HG03575 (cell line): Measurements from ENCODE around the gene C10orf90.

Source experiments
- ATAC-seq: cut with Tn5 transposase; IDR thresholded peaks from one replicate; pipeline ENCODE4 v1.9.1; 2021; ENCODE audit not compliant: unreplicated experiment, insufficient number of reproducible peaks, low FRiP score; ENCODE audit errors: extremely low read depth

C10orf90 gene

DNA sequence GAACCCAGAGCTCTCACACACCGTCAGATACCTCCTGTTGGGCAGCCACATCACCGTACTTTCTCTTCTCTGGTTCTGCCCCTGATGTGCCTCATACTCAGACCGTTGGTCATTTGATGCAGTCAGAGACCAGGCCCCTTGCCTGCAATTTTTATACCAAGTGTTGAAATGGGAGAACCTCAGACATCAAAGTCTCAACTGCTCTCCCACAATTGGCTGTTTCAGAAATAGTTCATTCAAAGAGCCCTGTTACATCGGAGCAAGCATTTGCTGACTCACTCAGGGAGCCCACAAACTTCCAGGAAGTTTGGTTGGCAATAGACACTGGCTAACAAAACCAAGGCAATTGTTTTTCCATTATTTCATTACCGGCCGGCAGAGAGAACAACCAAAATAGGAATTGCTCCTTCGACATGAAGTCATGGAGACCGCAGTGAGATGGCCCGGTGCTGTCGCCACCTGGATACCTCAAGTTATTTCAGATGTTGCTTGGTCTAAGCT, 248.7 kb downstream of the C10orf90 start:
- no peak for ATAC-seq

GRCh38 chr10:126420567-126421300, 249.8 kb downstream of the C10orf90 start:
- no peak for ATAC-seq

- no peak for ATAC-seq
Observed at GRCh38 chr10:126417220-126417825, 253.2 kb downstream of the C10orf90 start.

- ATAC-seq: no peak
Observed at GRCh38 chr10:126409821-126410220, 260.7 kb downstream of the C10orf90 start.

DNA sequence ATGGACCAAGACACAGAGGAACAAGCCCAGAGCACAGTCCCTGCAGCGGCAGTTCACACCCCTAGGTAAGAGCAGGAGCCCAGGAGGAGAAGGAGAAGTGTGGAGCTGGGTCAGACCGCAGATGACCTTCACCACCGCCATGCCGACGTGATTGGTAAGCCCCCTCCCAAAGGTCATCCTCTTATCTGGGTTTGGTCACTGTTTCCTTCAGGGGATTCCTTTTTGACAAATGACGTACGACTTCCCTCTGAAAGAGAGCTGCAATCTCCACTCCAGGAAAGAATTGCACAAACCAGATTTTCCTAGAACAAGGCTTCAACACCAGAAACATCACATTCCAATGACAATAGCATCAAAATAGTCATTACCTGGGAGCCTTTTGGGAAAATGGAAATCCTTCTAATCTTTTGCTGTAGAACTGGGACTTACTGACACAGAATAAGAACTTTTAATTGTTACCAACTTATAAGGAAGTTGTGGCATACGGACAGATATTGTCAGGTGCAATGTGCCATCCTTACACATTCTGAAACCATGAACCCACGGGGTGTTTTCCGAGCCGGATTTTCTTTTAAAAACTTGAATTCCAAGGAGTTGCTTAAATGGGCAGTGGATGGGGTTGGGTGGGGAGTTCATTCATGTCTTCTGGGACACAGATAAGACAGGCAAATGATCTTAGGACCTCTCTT, 261.4 kb downstream of the C10orf90 start:
- ATAC-seq: no peak

- ATAC-seq: no peak
Observed at GRCh38 chr10:126407831-126408230, 262.7 kb downstream of the C10orf90 start.

- no peak for ATAC-seq
Observed at GRCh38 chr10:126405239-126405775, 265.2 kb downstream of the C10orf90 start.

DNA sequence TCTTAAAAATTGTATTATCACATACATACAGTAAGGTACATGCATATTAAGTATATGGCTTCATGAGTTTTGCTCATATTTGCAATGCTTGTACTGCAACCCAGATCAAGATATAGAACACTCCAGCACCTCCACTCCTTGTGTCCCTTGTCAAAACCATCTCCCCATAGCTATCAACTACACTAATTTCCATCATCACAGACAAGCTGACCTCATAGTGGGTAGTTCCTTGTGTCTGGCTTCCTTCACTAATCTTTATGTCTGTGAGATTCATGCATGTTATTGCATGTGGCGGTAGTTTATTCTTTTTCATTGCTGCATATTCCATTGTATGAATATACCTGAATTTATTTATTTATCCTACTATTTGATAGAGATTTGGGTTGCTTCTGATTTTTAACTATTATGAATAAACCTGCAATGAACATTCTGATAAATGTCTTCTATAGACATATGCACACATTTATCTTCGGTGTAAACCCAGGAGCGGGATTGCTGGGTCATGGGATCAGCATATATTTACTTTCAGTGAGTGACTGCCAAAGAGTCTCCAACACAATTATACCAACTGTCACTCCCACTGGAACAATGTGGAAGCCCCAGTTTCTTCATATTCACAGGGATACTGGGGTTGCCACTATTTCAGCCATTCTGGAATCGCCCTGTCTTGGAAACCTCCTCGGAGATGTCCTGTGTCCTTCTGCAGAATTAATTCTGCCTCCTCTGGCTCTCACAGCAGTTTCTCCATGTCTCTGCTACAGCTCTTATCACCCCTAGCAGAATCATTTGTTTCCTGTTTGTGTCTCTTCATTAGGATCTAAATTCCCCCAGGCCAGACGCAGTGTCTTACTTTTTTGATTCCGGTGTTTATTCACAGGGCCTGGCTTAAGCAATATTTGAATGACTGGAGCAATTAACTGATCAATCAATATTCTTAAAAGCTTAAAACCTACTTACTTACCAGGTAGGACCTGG, 267.5 kb downstream of the C10orf90 start:
- ATAC-seq: no peak

- no peak for ATAC-seq
Observed at GRCh38 chr10:126400641-126401040, 269.9 kb downstream of the C10orf90 start.

DNA sequence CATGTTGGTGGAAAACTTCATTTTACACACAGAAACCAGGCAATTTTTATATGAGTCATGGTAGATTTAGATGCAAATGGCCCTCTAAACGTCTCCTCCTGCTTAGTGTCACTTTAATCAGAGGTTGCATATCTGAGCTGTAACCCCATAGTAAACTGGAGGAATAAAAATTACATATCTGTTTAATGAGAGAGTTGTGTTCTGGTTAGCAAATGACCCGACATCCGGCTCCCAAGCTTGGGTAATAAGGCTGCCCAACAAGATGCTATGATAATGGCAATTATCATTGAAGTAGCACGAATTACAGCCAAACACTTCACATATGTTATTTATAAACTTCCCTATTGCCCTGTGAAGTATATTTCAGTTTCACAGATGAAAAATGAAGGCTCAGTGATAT, 271.6 kb downstream of the C10orf90 start:
- no peak for ATAC-seq

GRCh38 chr10:126398383-126398743, 272.1 kb downstream of the C10orf90 start:
- no peak for ATAC-seq

- ATAC-seq: no peak
Observed at GRCh38 chr10:126397640-126398382, 272.7 kb downstream of the C10orf90 start.

DNA sequence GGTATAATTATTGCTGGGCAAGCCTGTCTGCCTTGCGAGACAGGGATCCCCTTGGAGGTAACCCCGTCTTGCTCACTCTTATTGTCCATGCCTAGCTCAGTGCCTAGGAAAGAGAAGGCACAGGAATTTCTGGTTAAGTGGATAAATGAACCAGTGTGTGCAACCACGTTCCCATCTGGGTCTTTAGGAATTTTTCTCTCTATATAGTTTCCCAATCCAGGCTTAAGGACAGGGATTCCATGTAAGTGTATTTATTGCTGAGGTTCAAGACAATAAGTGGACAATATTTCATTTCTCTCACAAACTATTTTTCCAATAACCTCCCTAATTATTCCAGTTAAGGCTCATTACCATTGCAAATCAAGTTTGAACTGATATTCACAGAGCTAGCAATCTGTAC, 273.3 kb downstream of the C10orf90 start:
- ATAC-seq: no peak

- ATAC-seq: no peak
Observed at GRCh38 chr10:126394948-126395347, 275.5 kb downstream of the C10orf90 start.

- no peak for ATAC-seq
Observed at GRCh38 chr10:126393076-126393475, 277.4 kb downstream of the C10orf90 start.

- no peak for ATAC-seq
Observed at GRCh38 chr10:126392469-126392868, 278.0 kb downstream of the C10orf90 start.

GRCh38 chr10:126392068-126392467, 278.4 kb downstream of the C10orf90 start:
- ATAC-seq: no peak

GRCh38 chr10:126391192-126391885, 279.2 kb downstream of the C10orf90 start:
- no peak for ATAC-seq
